IPS-11a (cell line): ENCODE measurements around the gene LDB3.
A peak's percentile ranks its signal among the peaks of the same experiment; 100 is the strongest.
"Not testable (repeated sequence)": the region's sequence is repeated elsewhere in the genome, so short reads cannot be mapped to it uniquely, and the experiment has no call there.

Experiments used
- H3K4me3 ChIP-seq: one replicate; pipeline ENCODE4 v1.5.1; 2013; ENCODE audit warnings: low read depth, low read length, control low read depth

LDB3 gene

GRCh38 chr10:86726677-86726999, 58.3 kb downstream of the LDB3 start:
- no peak overlapping the region for H3K4me3 ChIP-seq

DNA sequence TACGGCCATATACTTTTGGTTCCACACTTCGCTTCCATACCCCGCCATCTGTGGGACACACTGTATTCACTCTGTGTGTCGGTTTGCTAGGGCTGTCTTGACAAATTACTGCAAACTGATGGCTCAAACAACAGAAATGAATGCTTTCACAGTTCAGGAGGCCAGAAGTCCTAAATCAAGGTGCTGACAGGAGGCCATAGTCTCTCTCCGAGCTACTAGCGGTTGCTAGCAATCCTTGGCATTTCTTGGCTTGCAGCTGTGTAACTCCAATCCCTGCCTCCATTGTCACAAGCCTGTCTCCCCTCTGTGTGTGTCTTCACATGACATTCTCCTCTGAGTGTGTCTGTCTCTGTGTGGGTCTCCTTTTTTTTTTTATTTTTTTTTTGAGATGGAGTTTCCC, 59.2 kb downstream of the LDB3 start:
- H3K4me3 ChIP-seq, result no peak overlapping the region

- H3K4me3 ChIP-seq, result no peak overlapping the region
These were observed 59.7 kb downstream of the LDB3 start for GRCh38 chr10:86728056-86728455.

GRCh38 chr10:86729677-86730076, 61.4 kb downstream of the LDB3 start:
- H3K4me3 ChIP-seq, result no peak overlapping the region

GRCh38 chr10:86730227-86730626, 61.9 kb downstream of the LDB3 start:
- no peak overlapping the region for H3K4me3 ChIP-seq

DNA sequence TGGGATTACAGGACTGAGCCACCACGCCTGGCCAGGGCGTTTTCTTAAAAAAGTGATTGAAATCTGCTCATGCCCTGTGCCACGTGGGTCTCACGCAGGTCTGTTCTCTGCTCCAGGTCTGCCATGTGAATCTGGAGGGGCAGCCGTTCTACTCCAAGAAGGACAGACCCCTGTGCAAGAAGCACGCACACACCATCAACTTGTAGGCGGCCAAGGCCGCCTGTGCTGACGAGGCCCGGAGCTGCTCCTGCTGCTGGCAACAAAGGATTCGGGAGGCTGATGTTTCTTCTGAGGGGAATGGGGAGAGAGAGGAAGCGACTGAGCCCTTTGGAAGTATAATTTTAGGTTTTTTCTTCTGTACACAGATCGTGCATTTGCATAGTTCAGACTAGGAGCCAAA, 64.5 kb downstream of the LDB3 start:
- no peak overlapping the region for H3K4me3 ChIP-seq

DNA sequence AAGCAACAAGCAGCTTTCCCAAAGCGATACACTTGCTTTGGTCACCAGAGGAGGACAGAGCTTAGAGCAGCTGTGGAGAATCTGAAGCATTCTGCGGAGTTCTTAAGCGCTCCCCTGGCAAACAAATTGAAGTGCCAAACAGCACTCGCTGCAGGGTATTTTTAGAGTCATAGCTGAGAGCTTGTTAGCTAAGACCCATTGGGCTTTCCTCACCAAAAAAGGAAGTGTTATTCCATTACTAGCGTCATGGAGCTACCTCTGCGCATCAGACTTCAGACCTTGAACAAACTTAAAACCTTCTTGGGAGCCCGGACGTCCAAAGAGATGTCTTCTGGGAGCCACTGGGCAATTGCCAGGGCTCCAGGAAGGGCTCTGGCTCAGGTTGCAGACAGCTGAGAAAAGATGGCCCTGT, 65.0 kb downstream of the LDB3 start:
- H3K4me3 ChIP-seq, result no peak overlapping the region

GRCh38 chr10:86734207-86734988, 66.1 kb downstream of the LDB3 start:
- no peak overlapping the region for H3K4me3 ChIP-seq

GRCh38 chr10:86735278-86735677, 67.0 kb downstream of the LDB3 start:
- H3K4me3 ChIP-seq, result not testable (repeated sequence)

- H3K4me3 ChIP-seq, result no peak overlapping the region
These were observed 73.9 kb downstream of the LDB3 start for GRCh38 chr10:86742230-86742629.

GRCh38 chr10:86744067-86744725, 75.9 kb downstream of the LDB3 start:
- no peak overlapping the region for H3K4me3 ChIP-seq

DNA sequence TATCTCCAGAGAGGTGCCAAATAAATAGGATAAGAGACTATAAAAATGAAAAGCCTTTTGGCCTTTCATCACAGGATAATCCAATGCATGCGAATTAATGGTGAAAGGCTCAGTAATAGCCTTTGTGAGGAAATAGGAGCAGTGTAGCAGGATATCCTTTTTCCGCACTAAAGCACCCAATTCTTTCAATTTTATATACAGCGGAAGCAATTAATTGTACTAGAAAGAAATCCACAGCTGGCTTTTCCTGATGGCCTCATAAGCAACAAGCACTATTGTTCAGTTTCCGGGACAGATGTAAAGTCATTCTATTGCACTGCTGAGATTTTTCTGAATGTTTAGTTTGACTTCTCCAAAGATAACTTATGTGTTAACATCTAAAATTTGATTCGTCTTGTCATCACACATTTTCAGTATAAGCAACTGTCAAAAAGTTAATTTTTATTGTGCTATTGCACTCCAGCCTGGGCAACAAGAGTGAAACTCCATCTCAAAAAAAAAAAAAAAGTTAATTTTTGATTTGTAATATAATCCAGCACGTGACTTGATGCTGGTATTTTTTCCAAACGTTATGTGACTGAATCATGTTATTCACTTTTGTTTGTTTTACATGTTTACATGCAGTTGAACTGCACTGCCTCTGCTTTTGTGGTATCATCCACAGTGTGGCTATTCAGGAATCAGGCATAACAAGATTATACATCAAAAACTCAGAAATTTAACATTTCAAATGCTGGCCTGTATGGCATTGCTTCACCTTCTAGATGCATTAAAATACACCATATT, 79.7 kb downstream of the LDB3 start:
- no peak overlapping the region for H3K4me3 ChIP-seq

- no peak overlapping the region for H3K4me3 ChIP-seq
These were observed 81.5 kb downstream of the LDB3 start for GRCh38 chr10:86749854-86750253.

DNA sequence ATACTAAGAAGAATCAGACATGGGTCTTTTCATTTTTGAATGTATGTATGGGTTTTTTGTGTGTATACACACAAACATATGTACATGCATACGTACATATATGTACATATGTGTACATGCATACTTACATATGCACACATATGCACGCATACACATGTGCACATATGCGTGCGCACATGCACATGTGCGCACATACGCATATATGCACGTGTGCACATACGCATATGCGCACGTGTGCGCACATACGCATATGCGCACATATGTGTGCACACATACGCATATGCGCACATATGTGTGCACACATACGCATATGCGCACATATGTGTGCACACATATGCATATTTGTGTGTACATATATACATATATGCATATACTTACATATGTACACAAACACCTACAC, 83.2 kb downstream of the LDB3 start:
- no peak overlapping the region for H3K4me3 ChIP-seq

GRCh38 chr10:86752311-86752710, 84.0 kb downstream of the LDB3 start:
- no peak overlapping the region for H3K4me3 ChIP-seq

DNA sequence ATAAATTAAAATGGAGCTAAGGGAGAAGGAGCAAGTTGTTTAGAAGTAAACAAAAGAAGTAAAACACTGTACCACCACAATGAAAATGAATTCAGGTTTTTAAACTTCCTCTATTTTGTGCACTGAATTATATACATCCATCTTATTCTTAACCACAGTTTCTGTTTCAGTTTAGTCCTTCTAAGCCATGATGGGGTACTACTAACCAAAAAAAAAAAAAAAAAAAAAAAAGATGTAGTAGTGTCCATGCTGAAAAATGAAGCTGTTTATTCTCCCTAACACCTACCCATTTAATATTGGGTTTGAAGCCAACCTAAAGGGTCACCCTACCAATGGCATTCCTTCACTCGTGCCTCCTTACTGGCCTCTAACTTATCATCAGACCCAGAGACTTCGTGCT, 84.7 kb downstream of the LDB3 start:
- no peak overlapping the region for H3K4me3 ChIP-seq

DNA sequence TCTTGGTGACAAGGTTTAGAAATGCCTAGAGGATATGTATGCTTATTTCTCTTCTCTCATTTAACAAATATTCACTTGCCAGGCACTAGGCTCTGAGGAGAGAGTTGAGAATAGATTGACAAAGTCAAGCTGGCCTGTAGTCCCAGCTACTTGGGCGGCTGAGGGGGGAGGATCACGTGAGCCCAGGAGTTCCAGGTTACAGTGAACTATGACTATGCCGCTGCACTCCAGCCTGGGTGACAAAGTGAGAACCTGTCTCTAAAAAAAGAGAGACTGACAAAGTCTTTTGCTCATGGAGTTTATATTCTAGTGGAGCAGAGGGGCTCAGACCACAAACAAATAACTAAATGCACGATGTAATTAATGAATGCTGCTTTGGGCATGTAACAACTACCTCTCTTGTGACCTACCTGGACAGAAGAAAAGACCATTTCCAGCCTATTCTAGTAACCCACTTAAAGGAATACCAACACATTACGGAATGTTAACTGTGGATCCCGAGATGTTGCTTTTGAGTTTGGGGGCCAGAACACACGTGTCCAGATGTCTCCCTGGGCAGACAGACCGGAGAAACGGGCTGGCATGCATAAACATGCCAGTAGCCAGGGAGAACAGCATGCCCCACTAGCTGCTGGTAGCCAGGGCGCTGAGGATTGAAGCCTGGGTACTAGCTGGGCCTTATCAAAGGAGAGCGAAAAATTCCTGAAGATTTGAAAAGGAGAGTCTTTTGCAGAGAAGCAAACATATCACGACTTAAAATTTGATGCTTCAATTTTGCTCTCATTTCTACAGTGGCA, 85.5 kb downstream of the LDB3 start:
- no peak overlapping the region for H3K4me3 ChIP-seq

DNA sequence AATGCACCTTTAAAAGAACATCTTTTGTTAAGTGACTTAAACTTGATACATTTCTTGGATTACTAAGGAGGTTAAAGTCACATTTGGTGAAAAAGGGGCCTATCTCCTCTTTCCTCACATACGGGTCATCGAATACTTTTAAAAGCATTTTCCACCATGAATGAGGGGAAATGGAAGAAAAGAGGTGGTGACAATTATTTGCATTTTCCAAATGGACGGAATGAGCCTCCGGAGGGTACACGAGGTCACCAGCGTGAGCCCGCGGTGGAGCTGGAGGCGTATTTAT, 87.1 kb downstream of the LDB3 start:
- H3K4me3 ChIP-seq, result peak overlapping the region; percentile 90

DNA sequence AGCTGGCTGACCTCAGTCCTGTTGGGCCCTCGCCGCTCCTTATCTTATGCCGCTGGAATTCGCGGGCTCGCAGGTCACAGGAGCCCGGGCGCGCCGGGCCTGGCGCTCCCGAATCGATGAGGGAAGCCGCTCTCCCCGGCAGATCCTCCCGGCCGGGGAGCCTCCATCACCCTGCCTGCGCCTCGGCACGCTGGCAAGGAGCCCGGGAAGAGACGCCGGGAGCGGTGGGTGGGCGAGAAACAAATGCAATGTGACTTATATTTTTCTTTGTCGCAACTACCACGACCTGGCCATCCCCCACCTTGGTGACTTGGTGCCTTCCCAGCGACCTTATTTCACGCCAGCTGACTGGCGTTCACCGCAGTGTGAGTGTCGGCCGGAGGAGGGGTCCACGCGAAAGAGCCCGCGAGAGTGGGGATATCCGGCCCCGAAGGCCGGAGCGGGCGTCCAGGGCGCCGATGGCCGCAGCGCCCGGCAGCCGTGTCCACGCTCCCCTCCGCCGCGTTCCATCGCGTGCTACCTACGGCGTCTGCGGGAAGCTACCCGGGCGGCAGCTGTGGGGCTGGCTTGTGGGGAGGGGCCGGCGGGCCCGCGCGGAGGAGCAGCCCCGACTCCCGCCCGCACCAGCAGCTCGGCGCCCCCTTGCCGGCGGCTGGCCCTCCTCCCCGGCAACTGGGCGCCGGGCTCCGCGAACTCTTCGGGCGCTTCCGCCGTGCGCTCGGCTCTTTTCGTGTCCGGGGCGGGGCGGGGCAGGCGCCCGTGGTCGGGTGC, 87.6 kb downstream of the LDB3 start:
- H3K4me3 ChIP-seq, result peak overlapping the region; percentile 90

DNA sequence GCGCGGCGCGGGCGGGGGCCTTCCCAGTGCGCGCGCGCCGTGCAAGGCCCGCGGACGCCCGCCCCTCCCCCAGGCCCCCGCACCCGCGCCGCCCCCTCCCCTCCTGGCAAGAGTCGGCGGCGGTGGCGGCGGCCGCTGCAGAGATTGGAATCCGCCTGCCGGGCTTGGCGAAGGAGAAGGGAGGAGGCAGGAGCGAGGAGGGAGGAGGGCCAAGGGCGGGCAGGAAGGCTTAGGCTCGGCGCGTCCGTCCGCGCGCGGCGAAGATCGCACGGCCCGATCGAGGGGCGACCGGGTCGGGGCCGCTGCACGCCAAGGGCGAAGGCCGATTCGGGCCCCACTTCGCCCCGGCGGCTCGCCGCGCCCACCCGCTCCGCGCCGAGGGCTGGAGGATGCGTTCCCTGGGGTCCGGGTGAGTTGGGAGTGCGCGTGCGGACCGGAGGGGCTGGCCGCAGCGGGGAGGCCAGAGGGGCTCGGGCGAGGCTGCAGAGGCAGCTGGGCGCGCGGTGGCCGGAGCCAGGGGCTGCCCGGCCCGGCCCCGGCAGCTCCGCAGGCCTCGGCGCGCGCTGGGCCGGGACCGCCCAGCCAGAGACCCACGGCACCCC, 88.3 kb downstream of the LDB3 start, which contains the start of gene BMPR1A:
Gene BMPR1A, plus strand, starts transcription at position 109 of the 602 bp plus-strand sequence. CDS start 119,400 bp downstream, outside the sequence.
- peak within 1 kb of the TSS; percentile 90 for H3K4me3 ChIP-seq
